Activated B cell treated with CpG ODN at 0.5 μM for 24 hours (primary cell): Measurements from ENCODE around the gene DCHS1. TPM values are rescaled to one million over a fixed set of nuclear protein-coding genes. Genes with fewer than 3 reads are reported as not detected.

Experiments used
- ATAC-seq: fragments of 200-7000 bp; cut with Tn5 transposase; one replicate; pipeline ENCODE4 v1.10.0; 2021; ENCODE audit warnings: low read depth, mild to moderate bottlenecking, moderate library complexity
- CTCF ChIA-PET: fragments of 350-600 bp; sonication (Branson Sonifier 250); formaldehyde crosslinking; loops from one replicate; lab custom pipeline; 2021; ENCODE audit warnings: antibody characterized with exemption; lab: Charles Lee
- POLR2A ChIA-PET: fragments of 350-600 bp; sonication (Branson Sonifier 250); formaldehyde crosslinking; loops from one replicate; lab custom pipeline; 2021; ENCODE audit warnings: antibody characterized with exemption; lab: Charles Lee
- DNase-seq: peaks from one replicate; pipeline ENCODE4 v3.0.0; 2022
- H3K27ac Mint-ChIP-seq: one replicate; pipeline ENCODE4 v1.8.0; 2020; ENCODE audit warnings: mixed read lengths
- H3K27me3 Mint-ChIP-seq: one replicate; pipeline ENCODE4 v1.8.0; 2021; ENCODE audit warnings: mixed read lengths
- H3K36me3 Mint-ChIP-seq: one replicate; pipeline ENCODE4 v1.8.0; 2021; ENCODE audit warnings: low read depth, mixed read lengths
- H3K4me1 Mint-ChIP-seq: one replicate; pipeline ENCODE4 v1.8.0; 2021; ENCODE audit warnings: mixed read lengths
- H3K4me3 Mint-ChIP-seq: one replicate; pipeline ENCODE4 v1.8.0; 2020; ENCODE audit warnings: mild to moderate bottlenecking, mixed read lengths
- H3K9me3 Mint-ChIP-seq: one replicate; pipeline ENCODE4 v1.8.0; 2020; ENCODE audit warnings: mixed read lengths
- CTCF ChIP-seq: fragments of 200-600 bp; IDR thresholded peaks from one replicate; pipeline ENCODE4 v1.8.0; 2022; ENCODE audit warnings: antibody characterized with exemption, mild to moderate bottlenecking
- intact Hi-C: fragments of 100-400 bp; cut with micrococcal nuclease; formaldehyde crosslinking; loops from one replicate; pipeline ENCODE4 v1.15.1; 2024
- total RNA-seq: library from RNA; stranded (reverse); gene quantifications from 2 replicates; pipeline ENCODE4 v1.2.3, GENCODE V29; 2022

Gene DCHS1
- total RNA-seq, 1 donor from 2014 or later, result 0.22 TPM

- DNase-seq, result no peak
- CTCF ChIA-PET, result interaction anchor here (1.0 to 1.3 kb wide), 2 partner anchors 81 to 155 kb away, joined by 3 read pairs; partner anchors contain the start of gene MRPL17
- POLR2A ChIA-PET, result interaction anchor here (0.6 to 3.7 kb wide), 9 partner anchors 10 to 212 kb away, joined by 3 to 69 read pairs (median 5); partner anchors contain the start of genes MRPL17, SMPD1, TAF10 and TPP1
- Mint-ChIP-seq H3K27me3 (no peaks in the 10 kb centered on the region), H3K9me3 (no peaks in the 10 kb centered on the region), H3K36me3 (peaks cover 42% of the 10 kb centered on the region), H3K27ac (peak overlapping the region; percentile 54), H3K4me3 (no peak overlapping the region), H3K4me1 (peaks cover 10% of the 10 kb centered on the region)
- intact Hi-C loops, result loop anchor here (5.0 kb wide), 3 partner anchors 70 to 210 kb away; partner anchors contain the start of gene SMPD1
- ATAC-seq, result no peak
- no peak for TF ChIP-seq CTCF
These were observed 53.3 kb downstream of the DCHS1 start for GRCh38 chr11:6602096-6602940.

- intact Hi-C loops, result loop anchor here (5.0 kb wide), 3 partner anchors 69 to 209 kb away; partner anchors contain the start of gene SMPD1
- Mint-ChIP-seq H3K9me3 (no peaks in the 10 kb centered on the region), H3K27me3 (no peaks in the 10 kb centered on the region), H3K36me3 (peaks cover 53% of the 10 kb centered on the region), H3K27ac (no peak overlapping the region), H3K4me1 (peaks cover 12% of the 10 kb centered on the region), H3K4me3 (no peak overlapping the region)
- POLR2A ChIA-PET, result no interaction called here
- DNase-seq (no peak), ATAC-seq (no peak)
- no peak for TF ChIP-seq CTCF
- CTCF ChIA-PET, result no interaction called here
These were observed 54.6 kb downstream of the DCHS1 start for GRCh38 chr11:6601041-6601461.

GRCh38 chr11:6599881-6600390 lies 55.7 kb downstream of the DCHS1 start:
- Mint-ChIP-seq H3K27ac (no peak overlapping the region), H3K27me3 (no peaks in the 10 kb centered on the region), H3K4me1 (peaks cover 12% of the 10 kb centered on the region), H3K9me3 (no peaks in the 10 kb centered on the region), H3K36me3 (peaks cover 63% of the 10 kb centered on the region), H3K4me3 (no peak overlapping the region)
- no peak for TF ChIP-seq CTCF
- DNase-seq (no peak), ATAC-seq (no peak)
- ChIA-PET POLR2A (no interaction called here), CTCF (no interaction called here)
- intact Hi-C loops, result loop anchor here (5.0 kb wide), 3 partner anchors 68 to 208 kb away; partner anchors contain the start of gene SMPD1

GRCh38 chr11:6599449-6599848 lies 56.2 kb downstream of the DCHS1 start:
- ATAC-seq (no peak), DNase-seq (no peak)
- Mint-ChIP-seq H3K4me3 (peak overlapping the region; percentile 15), H3K36me3 (peaks cover 66% of the 10 kb centered on the region), H3K9me3 (no peaks in the 10 kb centered on the region), H3K27me3 (no peaks in the 10 kb centered on the region), H3K27ac (no peak overlapping the region), H3K4me1 (peaks cover 12% of the 10 kb centered on the region)
- no peak for TF ChIP-seq CTCF
- ChIA-PET POLR2A (no interaction called here), CTCF (no interaction called here)
- intact Hi-C loops, result no loop called here

GRCh38 chr11:6598555-6598954 lies 57.1 kb downstream of the DCHS1 start:
- ATAC-seq (no peak), DNase-seq (no peak)
- intact Hi-C loops, result no loop called here
- no peak overlapping the region for H3K4me3 Mint-ChIP-seq
- H3K27me3 Mint-ChIP-seq, result no peaks in the 10 kb centered on the region
- no peak for TF ChIP-seq CTCF
- ChIA-PET CTCF (no interaction called here), POLR2A (no interaction called here)
- peaks cover 15% of the 10 kb centered on the region for H3K4me1 Mint-ChIP-seq
- H3K9me3 Mint-ChIP-seq, result no peaks in the 10 kb centered on the region
- H3K27ac Mint-ChIP-seq, result no peak overlapping the region
- H3K36me3 Mint-ChIP-seq, result peaks cover 75% of the 10 kb centered on the region
